Fibroblast of skin of scalp (primary cell): Measurements from ENCODE around the gene PRAMEF13. TPM values are rescaled to one million over a fixed set of nuclear protein-coding genes. Genes with fewer than 3 reads are reported as not detected.
"Not testable (repeated sequence)": the region's sequence is repeated elsewhere in the genome, so short reads cannot be mapped to it uniquely, and the experiment has no call there.

Experiments used
- DNase-seq: peaks from one replicate; pipeline ENCODE4 v3.0.0-alpha.2; 2013
- polyA plus RNA-seq, 2 experiments: library from polyadenylated mRNA; unstranded; fragments of 120-200 nt; gene quantifications; one replicate each; pipeline ENCODE4 v1.2.1, GENCODE V29; 2013; ENCODE audit not compliant: insufficient read length in 2 of 2

Gene PRAMEF13
- polyA plus RNA-seq (2013, experiment 1 of 2; ENCODE audit: insufficient read length) = 0.08 TPM
- not detected for polyA plus RNA-seq (2013, experiment 2 of 2; ENCODE audit: insufficient read length)

DNA sequence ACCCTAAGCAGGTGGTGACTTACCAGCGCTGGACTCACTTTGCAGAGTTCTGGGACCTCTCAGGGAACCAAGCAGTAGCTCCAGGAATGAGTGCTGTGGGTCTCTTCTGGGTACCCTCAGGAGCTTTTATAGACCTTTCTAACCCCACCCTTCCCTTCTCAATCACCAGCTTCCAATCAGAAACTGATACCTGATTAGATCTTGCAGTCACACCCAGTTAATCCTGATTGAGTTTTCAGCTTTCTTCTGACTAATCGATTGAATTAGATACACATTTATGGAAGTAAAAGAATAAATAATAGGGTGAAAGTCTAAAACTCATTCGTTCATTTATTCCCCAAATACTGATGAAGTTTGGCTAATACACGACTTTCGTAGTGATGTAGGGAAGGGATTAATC lies at the start of gene PRAMEF13:
Gene PRAMEF13 (minus strand): TSS at position 101 of the 400 bp plus-strand sequence. CDS start 1,820 bp downstream, outside the sequence.
- DNase-seq = not testable (repeated sequence)

DNA sequence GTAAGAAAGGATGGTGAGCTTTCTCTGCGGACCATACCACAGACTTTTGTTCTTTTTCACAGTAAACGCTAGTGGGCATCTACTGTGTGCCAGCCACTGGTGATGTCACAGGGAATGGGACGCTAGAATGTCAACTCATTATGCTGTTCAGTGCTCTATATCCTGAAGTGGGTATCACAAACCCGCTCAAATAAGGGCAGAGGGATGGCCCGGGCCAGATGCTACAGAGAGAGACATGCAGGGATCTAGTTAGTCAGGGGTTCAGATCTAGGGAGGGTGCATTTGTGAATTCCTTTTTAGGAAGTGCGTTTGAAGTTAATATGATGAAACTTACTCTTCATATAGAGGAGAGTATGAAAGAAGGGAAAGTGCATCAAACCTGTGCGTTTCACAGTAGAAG lies 45.9 kb upstream of the PRAMEF13 start:
- not testable (repeated sequence) for DNase-seq

GRCh38 chr1:13246554-13246871 lies 45.3 kb upstream of the PRAMEF13 start:
- DNase-seq = not testable (repeated sequence)

DNA sequence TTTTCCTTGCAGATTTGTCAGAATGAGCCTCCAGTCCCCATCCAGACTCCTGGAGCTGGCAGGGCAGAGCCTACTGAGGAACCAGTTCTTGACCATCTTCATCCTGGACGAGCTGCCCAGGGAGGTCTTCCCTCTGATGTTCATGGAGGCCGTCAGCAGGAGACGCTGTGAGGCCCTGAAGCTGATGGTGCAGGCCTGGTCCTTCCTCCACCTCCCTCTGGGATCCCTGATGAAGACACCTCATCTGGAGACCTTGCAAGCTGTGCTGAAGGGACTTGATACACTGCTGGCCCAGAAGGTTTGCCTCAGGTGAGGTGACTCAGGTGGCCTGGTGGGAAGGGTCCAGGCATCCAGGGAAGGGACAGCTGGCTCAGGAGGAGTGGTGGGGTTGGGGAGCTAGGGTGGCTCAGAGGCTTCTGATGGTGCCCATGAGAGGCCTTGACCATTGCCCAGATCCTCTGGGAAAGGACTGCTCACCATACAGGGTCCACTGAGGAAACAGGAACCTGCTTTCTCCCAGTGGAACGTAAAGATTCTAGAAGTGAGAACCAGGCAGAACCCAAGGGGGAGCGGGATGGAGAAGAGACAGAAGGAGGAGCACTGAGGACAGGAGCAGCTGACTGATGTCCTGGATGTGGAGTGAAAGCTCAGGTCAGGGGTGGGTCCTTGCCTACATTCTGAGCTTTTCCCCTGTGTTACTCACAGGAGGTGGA lies 44.8 kb upstream of the PRAMEF13 start:
- not testable (repeated sequence) for DNase-seq

GRCh38 chr1:13243536-13244263 lies 42.5 kb upstream of the PRAMEF13 start:
- DNase-seq = not testable (repeated sequence)

- not testable (repeated sequence) for DNase-seq
Observed at GRCh38 chr1:13239633-13240032, 38.4 kb upstream of the PRAMEF13 start.

DNA sequence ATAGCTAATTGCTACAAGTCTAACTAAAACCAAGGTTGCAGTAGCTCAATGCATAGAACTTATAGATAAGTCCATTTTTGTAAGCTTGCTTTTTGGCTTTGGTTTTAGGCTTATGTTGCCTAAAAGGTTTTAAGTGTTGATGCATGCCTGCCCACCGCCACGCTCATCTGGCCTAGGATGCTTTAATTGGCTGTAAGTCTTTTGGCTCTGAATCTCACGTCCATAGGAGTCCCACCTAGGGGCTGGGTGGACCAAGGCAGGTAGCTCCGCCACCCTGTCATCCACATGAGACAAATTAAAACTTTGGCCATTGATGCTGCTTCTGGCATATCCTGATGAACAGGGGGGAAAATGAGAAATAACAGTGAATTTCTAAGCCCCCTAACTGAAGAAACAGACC lies 36.4 kb upstream of the PRAMEF13 start:
- not testable (repeated sequence) for DNase-seq

- not testable (repeated sequence) for DNase-seq
Observed at GRCh38 chr1:13234057-13234456, 32.8 kb upstream of the PRAMEF13 start.

DNA sequence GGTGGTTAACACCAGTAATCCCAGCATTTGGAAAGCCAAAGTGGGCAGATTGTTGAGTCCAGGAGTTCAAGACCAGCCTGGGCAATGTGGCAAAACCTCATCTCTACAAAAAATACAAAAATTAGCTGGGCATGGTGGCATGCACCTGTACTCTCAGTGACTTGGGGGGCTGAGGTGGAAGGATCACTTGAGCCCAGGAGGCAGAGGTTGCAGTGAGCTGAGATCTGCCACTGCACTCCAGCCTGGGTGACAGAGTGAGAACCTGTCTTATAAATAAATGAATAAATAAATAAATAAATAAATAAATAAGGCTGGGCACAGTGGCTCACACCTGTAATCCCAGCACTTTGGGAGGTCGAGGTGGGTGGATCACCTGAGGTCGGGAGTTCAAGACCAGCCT lies 30.8 kb upstream of the PRAMEF13 start:
- DNase-seq = not testable (repeated sequence)

GRCh38 chr1:13231061-13231750 lies 30.0 kb upstream of the PRAMEF13 start:
- DNase-seq = not testable (repeated sequence)

DNA sequence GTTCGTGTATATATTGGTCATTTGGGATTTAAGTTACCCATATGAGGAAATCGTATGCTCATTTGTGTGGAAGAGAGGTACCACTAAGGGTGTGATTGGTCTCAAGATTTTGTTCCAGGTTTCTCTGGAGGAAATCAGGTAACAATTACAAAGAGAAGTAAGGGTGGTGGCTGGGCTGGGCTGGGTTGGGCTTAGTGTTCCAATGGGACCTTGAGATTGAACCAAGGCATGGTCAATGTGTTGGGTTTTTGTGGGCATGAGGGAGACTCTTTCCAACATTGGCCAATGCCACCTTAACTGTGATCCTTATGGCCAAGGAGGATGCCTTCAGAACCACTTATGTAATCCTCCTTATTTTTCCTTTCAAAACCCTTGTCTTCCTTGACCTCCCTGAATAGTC lies 29.4 kb upstream of the PRAMEF13 start:
- DNase-seq = not testable (repeated sequence)

DNA sequence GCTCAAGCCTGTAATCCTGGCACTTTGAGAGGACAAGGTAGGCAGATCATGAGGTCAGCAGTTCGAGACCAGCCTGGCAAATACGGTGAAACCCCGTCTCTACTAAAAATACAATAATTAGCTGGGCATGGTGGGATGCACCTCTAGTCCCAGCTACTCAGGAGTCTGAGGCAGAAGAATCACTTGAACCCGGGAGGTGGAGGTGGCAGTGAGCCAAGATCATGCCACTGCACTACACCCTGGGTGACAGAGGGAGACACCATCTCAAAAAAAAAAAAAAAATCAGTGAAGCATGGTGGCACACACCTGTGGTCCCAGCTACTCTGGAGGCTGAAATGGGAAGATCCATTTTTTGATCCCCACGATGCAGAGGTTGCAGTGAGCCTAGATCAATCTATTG lies 28.9 kb upstream of the PRAMEF13 start:
- not testable (repeated sequence) for DNase-seq

DNA sequence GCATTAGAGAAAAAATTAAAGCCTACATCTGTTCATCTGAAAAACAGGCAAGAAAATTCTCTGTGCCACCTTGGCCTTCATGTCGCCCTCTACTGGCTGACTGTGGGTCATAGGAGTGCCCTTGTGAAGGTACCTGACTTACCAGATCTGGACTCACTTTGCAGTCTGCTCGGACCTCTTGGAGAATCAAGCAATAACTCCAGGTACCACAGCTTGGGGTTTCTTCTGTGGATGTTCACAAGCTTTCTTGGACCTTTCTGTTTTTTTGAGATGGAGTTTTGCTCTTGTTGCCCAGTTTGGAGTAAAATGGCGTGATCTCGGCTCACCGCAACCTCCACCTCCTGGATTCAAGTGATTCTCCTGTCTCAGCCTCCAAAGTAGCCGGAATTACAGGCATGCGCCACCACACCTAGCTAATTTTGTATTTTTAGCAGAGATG lies 27.2 kb upstream of the PRAMEF13 start:
- DNase-seq = no peak

- DNase-seq = not testable (repeated sequence)
Observed at GRCh38 chr1:13227271-13228055, 26.3 kb upstream of the PRAMEF13 start.

DNA sequence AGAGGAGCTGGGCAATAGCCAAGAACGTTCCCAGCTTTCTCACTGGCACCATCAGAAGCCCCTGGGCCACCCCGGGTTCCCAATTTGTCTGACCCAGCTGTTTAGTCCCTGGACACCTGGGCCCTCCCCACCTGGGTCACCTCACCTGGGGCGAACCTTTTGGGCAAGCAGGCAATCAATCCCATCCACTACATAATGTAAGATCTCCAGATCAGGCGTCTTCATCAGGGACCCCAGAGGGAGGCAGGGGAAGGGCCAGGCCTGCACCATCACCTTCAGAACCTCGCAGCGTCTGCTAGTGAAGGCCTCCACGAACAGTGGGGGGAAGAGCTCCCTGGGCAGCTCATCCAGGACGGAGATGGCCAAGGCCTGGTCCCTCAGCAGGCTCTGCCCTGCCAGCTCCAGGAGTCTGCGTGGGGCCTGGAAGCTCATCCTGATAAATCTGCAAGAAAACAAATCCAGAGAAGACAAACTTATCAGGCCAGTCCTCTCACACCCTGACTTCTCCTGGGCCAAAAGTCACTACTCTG lies 24.5 kb upstream of the PRAMEF13 start, which contains the start of gene PRAMEF18:
Gene PRAMEF18 (minus strand): TSS at position 480 of the 530 bp plus-strand sequence. CDS start 48 bp downstream, at position 432.
- DNase-seq = not testable (repeated sequence)

DNA sequence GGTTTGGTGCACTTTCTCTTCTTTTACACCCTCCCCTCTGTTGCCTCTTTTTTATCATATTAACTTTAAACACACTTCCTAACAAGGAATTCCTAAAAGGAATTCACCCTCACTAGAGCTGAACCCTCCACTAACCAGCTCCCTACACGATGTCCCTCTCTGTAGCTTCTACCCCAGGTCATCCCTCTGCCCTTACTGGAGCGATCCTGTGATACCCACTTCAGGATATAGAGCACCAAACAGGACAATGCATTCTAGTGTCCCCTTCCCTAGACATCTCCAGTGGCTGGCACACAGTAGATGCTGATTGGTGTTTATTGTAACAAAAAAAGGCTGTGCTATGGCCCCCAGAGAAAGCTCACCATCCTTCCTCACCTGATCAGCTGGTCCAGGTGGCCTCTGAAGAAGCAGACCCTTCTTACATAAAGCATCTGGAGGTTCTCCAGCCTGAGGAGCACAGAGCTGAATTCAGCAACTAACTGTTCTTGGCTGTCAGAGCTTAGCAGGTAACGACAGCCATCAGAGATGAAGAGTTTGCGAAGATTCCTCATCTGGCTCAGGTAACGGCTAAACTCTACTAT lies 23.4 kb upstream of the PRAMEF13 start:
- DNase-seq = no peak

- DNase-seq = not testable (repeated sequence)
Observed at GRCh38 chr1:13222788-13223187, 21.6 kb upstream of the PRAMEF13 start.

GRCh38 chr1:13219203-13219602 lies 18.0 kb upstream of the PRAMEF13 start:
- DNase-seq = not testable (repeated sequence)

DNA sequence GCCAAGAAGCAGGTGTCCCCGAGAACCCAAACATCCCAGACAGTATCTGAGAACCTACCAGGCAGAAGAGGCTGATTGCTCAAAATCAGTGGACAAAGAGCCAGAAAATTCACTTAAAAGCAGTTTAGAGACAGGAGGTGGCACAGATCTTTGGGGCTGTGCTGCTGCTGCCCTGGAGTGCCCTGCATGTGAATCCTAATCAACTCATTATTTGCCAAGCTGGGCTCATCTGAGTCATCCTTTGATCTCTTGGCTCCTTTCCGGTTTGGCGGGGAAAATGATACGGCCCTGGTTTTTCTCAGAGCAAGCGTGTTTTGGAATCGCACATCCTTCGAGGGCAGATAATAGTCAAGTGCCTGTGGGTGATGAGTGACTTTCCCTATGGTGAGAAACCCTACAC lies 15.4 kb upstream of the PRAMEF13 start:
- not testable (repeated sequence) for DNase-seq

- not testable (repeated sequence) for DNase-seq
Observed at GRCh38 chr1:13208712-13209111, 7.5 kb upstream of the PRAMEF13 start.

- not testable (repeated sequence) for DNase-seq
Observed at GRCh38 chr1:13171548-13171947, 29.7 kb downstream of the PRAMEF13 start, which contains the start of gene PRAMEF9. TSS of gene PRAMEF9 (plus strand) at chr1:13171848. CDS start at chr1:13175281, 3,433 bp downstream.
